MV-4-11 (cell line): ENCODE results near the gene CCDC77.
A peak's percentile ranks its signal among the peaks of the same experiment; 100 is the strongest.

ENCODE experiments used
- DNase-seq: peaks from one replicate; lab custom pipeline; 2025; lab: John Stamatoyannopoulos, UW

The CCDC77 gene

DNA sequence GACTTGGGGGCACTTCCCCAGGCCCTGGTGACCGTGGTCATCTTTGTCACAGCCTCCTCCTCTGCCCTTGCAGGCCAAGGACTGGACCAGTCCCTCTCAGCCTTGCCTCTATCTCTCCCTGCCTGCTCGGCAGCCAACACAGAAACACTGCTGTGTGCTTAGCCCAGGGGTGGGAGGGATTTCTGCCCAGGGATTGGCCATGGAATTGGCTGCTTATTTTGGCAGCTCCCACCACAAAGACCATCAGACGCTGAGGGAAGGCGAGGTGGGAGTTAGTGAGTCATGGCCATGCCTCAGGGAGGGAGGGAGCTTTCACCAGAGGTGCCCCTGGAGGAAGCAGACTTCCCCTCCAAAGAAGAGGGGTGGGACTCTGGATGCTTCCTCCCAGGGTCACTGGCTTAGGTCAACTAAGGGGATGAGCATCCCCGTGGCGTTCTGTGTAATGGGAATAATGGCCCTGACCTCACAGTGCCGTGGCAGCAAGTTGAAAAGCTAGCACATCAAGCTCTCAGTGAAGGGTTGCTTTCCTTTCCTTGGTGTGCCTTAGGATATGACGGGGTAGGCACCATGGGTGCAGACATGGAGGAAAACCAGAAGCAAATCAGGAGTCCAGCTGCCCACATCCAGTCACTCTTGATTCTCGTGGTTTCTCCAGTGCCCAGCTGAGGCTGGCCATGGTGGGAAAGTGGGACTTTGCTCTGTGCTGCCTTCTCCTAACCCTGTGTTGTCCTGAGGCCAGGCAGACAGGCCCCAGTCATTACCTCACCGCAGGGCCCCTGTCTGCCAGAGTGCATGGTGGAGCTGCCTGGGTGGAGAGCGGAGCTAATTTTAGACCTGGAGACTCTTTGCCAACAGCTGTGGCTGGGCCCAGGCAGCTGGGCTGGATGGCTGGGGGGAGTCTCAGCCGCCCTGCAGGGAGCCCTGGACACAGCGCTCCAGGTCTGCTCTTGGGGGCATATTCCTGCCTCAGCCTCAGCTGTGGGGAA, 79.7 kb downstream of the CCDC77 start:
- DNase-seq = peak; percentile 69

DNA sequence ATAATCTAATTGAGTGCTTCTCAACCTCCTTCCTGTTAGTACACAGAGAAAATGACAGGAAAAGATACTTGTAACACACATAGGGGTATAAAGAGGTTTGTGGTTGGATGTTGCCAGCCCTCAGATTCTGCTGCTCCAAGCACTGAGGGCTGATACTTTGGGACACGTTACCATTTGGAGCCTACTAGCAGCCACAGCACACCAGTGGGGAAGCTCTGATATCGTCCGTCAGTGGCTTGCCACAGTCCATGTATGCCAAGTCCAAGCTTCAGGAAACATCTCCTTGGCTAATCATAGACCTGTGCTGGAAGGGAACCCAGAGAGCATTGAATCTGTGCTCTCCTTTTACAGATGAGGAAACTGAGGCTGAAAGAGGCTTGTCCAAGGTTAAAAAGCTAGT, 80.6 kb downstream of the CCDC77 start:
- DNase-seq = no peak

DNA sequence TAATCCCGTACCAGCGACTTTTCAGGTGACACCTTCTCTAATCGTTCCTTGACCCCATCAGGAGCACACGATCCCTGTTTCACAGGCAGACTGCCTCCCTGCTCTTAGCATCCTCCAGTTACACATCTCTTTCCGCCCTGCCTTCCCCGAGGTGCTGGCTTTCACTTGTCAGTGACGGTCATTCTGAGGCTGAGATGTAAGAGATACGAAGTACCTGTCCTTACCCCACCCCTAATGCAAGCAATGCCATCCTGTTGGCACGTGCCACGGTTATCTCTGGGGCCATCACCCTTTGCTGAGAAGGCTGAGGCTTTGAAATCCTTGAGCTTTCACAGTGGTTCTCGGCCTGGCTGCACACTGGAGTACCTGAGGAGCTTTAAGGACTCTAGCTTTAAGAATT, 82.7 kb downstream of the CCDC77 start:
- DNase-seq = no peak

DNA sequence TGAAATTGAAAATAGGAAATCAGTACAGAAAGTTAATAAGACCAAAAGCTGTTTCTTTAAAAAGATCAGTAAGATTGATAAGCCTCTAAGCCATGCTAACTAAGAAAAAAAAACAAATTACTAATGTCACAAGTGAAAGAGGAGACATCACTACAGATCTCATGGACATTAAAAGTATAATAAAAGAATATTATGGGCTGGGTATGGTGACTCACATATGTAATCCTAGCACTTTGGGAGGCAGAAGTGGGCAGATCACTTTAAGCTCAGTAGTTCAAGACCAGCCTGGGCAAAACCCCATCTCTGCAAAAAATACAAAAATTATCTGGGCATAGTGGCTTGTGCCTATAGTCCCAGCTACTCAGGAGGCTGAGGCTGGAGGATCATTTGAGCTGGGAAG, 88.8 kb downstream of the CCDC77 start:
- no peak for DNase-seq
